MM.1S (cell line): ENCODE data around the gene PI4KB.

Experiments
- DNase-seq: peaks from one replicate; pipeline ENCODE4 v3.0.0-alpha.2; 2015
- H2AFZ ChIP-seq: fragments of 300-600 bp; sonication (generic); 2 replicates; pipeline ENCODE4 v1.6.0; 2016; ENCODE audit warnings: antibody characterized with exemption, low read length
- H3F3A ChIP-seq: fragments of 300-600 bp; sonication (generic); 2 replicates; pipeline ENCODE4 v1.6.1; 2016; ENCODE audit warnings: mild to moderate bottlenecking, antibody characterized with exemption, low read length, moderate library complexity, mixed read lengths; ENCODE audit not compliant: insufficient read depth
- H3K27ac ChIP-seq: fragments of 300-600 bp; sonication (generic); 2 replicates; pipeline ENCODE4 v1.5.1; 2016; ENCODE audit warnings: mild to moderate bottlenecking, low read length
- H3K27me3 ChIP-seq: fragments of 300-600 bp; sonication (generic); replicated peaks from 2 replicates; pipeline ENCODE4 v1.6.0; 2016; ENCODE audit warnings: low read length; ENCODE audit not compliant: insufficient read depth
- H3K36me3 ChIP-seq: fragments of 300-600 bp; sonication (generic); replicated peaks from 2 replicates; pipeline ENCODE4 v1.6.1; 2016; ENCODE audit warnings: mild to moderate bottlenecking, low read length, mixed read lengths; ENCODE audit not compliant: insufficient read depth
- H3K4me1 ChIP-seq: fragments of 300-600 bp; sonication (generic); 2 replicates; pipeline ENCODE4 v1.6.1; 2016; ENCODE audit warnings: low read length, mixed read lengths
- H3K4me2 ChIP-seq: fragments of 300-600 bp; sonication (generic); 2 replicates; pipeline ENCODE4 v1.6.0; 2016; ENCODE audit warnings: low read depth, low read length
- H3K4me3 ChIP-seq: fragments of 300-600 bp; sonication (generic); 2 replicates; pipeline ENCODE4 v1.5.1; 2016; ENCODE audit warnings: low read length, mixed read lengths
- H3K79me2 ChIP-seq: fragments of 300-600 bp; sonication (generic); 2 replicates; pipeline ENCODE4 v1.6.1; 2016; ENCODE audit warnings: mixed run types, low read length, mixed read lengths
- H3K9ac ChIP-seq: fragments of 300-600 bp; sonication (generic); 2 replicates; pipeline ENCODE4 v1.6.1; 2016; ENCODE audit warnings: low read length, mixed read lengths
- H3K9me2 ChIP-seq: fragments of 300-600 bp; sonication (generic); replicated peaks from 2 replicates; pipeline ENCODE4 v1.6.1; 2016; ENCODE audit warnings: mild to moderate bottlenecking, low read length, mixed read lengths; ENCODE audit not compliant: insufficient read depth
- H3K9me3 ChIP-seq: fragments of 300-600 bp; sonication (generic); replicated peaks from 2 replicates; pipeline ENCODE4 v1.6.1; 2016; ENCODE audit warnings: mild to moderate bottlenecking, low read length, mixed read lengths; ENCODE audit not compliant: insufficient read depth
- H4K20me1 ChIP-seq: fragments of 300-600 bp; sonication (generic); 2 replicates; pipeline ENCODE4 v1.6.1; 2016; ENCODE audit warnings: mild to moderate bottlenecking, low read length, moderate library complexity, mixed read lengths; ENCODE audit not compliant: insufficient read depth
- EZH2 ChIP-seq: fragments of 300-600 bp; sonication (generic); optimal IDR thresholded peaks from 2 replicates; pipeline ENCODE3; 2017; ENCODE audit warnings: low read depth, mild to moderate bottlenecking, antibody characterized with exemption, low read length, mixed read lengths
- EZH2phosphoT487 ChIP-seq: fragments of 300-600 bp; sonication (generic); IDR thresholded peaks from 2 replicates; pipeline ENCODE4 v1.6.1; 2018; ENCODE audit warnings: antibody characterized with exemption, low read length
- TF ChIP-seq, protein P1 (sequence below): fragments of 300-600 bp; sonication (generic); IDR thresholded peaks from 2 replicates; pipeline ENCODE4 v1.5.1; 2016; ENCODE audit warnings: antibody characterized with exemption, low read length, mixed read lengths

Gene PI4KB

DNA sequence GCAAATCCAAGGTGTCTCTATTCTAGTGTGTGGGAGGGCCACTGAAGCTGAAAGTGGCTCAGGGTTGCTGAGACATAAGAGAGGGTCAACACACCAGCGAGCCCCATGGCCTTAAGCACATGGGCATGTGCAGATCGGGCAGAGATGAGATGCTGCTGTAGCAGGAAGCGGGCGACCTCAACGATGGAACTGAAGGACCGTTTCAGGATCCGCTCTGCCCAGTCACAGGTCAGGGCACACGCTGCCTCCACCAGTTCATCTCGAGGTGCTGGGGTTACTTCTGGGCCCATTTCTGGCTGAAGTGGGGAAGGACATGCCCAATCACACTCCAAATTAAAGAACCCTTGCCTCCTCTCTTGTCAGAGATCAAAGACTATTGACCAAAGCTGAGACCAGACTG is 16.4 kb upstream of the PI4KB start:
- DNase-seq, result no peak
- H3K4me2 ChIP-seq, result no peak overlapping the region
- TF ChIP-seq EZH2 (no peak), EZH2phosphoT487 (no peak)
- TF ChIP-seq, protein P1, sequence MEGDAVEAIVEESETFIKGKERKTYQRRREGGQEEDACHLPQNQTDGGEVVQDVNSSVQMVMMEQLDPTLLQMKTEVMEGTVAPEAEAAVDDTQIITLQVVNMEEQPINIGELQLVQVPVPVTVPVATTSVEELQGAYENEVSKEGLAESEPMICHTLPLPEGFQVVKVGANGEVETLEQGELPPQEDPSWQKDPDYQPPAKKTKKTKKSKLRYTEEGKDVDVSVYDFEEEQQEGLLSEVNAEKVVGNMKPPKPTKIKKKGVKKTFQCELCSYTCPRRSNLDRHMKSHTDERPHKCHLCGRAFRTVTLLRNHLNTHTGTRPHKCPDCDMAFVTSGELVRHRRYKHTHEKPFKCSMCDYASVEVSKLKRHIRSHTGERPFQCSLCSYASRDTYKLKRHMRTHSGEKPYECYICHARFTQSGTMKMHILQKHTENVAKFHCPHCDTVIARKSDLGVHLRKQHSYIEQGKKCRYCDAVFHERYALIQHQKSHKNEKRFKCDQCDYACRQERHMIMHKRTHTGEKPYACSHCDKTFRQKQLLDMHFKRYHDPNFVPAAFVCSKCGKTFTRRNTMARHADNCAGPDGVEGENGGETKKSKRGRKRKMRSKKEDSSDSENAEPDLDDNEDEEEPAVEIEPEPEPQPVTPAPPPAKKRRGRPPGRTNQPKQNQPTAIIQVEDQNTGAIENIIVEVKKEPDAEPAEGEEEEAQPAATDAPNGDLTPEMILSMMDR, result no peak

GRCh38 chr1:151342569-151342968 is 15.4 kb upstream of the PI4KB start:
- Histone ChIP-seq H3K4me3 (no peak overlapping the region), H3K79me2 (peaks cover 17% of the 10 kb centered on the region), H3K27ac (no peak overlapping the region), H3K9me3 (no peaks in the 10 kb centered on the region), H4K20me1 (no peaks in the 10 kb centered on the region), H2AFZ (no peak overlapping the region), H3K4me2 (no peak overlapping the region), H3K9me2 (no peaks in the 10 kb centered on the region), H3K4me1 (peaks cover 9% of the 10 kb centered on the region; the same call in 1 of the 2 replicates), H3K36me3 (peaks cover 3% of the 10 kb centered on the region), H3K27me3 (no peaks in the 10 kb centered on the region), H3K9ac (no peak overlapping the region), H3F3A (peaks cover 19% of the 10 kb centered on the region)
- TF ChIP-seq EZH2, result no peak
- no peak for DNase-seq

More for the DNA sequence above, 16.4 kb upstream of the PI4KB start:
- Histone ChIP-seq H3K4me3 (no peak overlapping the region), H4K20me1 (no peaks in the 10 kb centered on the region), H3K27me3 (no peaks in the 10 kb centered on the region), H3F3A (peaks cover 24% of the 10 kb centered on the region), H3K9me2 (no peaks in the 10 kb centered on the region), H3K79me2 (peaks cover 17% of the 10 kb centered on the region), H3K4me1 (peaks cover 16% of the 10 kb centered on the region), H3K9me3 (no peaks in the 10 kb centered on the region), H3K9ac (no peak overlapping the region), H3K36me3 (peaks cover 3% of the 10 kb centered on the region), H2AFZ (no peak overlapping the region), H3K27ac (no peak overlapping the region)

GRCh38 chr1:151342021-151342420 is 14.8 kb upstream of the PI4KB start:
- Histone ChIP-seq H3K9me3 (no peaks in the 10 kb centered on the region), H3K9ac (no peak overlapping the region), H3K4me3 (no peak overlapping the region), H3K27me3 (no peaks in the 10 kb centered on the region), H2AFZ (no peak overlapping the region), H3K36me3 (peaks cover 3% of the 10 kb centered on the region), H3K79me2 (peaks cover 17% of the 10 kb centered on the region), H3K4me1 (peaks cover 9% of the 10 kb centered on the region; the same call in 1 of the 2 replicates), H4K20me1 (no peaks in the 10 kb centered on the region), H3F3A (peaks cover 17% of the 10 kb centered on the region), H3K27ac (no peak overlapping the region), H3K4me2 (no peak overlapping the region), H3K9me2 (no peaks in the 10 kb centered on the region)
- no peak for DNase-seq
- TF ChIP-seq EZH2phosphoT487 (no peak), EZH2 (no peak)
- TF ChIP-seq, protein P1, result no peak

- DNase-seq, result peak; percentile 89
- H3K4me2 ChIP-seq, result no peak overlapping the region
- no peaks in the 10 kb centered on the region for H3K27me3 ChIP-seq
- H3K79me2 ChIP-seq, result peaks cover 9% of the 10 kb centered on the region
- H3K4me3 ChIP-seq, result no peak overlapping the region
- H4K20me1 ChIP-seq, result no peaks in the 10 kb centered on the region
- H3K9ac ChIP-seq, result no peak overlapping the region
- peaks cover 3% of the 10 kb centered on the region for H3K36me3 ChIP-seq
- no peak overlapping the region for H2AFZ ChIP-seq
- TF ChIP-seq EZH2, result no peak
- TF ChIP-seq, protein P1, result peak; percentile 92
- no peaks in the 10 kb centered on the region for H3K9me2 ChIP-seq
- peaks cover 5% of the 10 kb centered on the region; the same call in 1 of the 2 replicates for H3K4me1 ChIP-seq
- no peaks in the 10 kb centered on the region for H3K9me3 ChIP-seq
- peaks cover 17% of the 10 kb centered on the region for H3F3A ChIP-seq
- peak overlapping the region; percentile 14; the same call in 1 of the 2 replicates for H3K27ac ChIP-seq
Observed at GRCh38 chr1:151340870-151341754, 13.9 kb upstream of the PI4KB start.
